Left lung (tissue), 10 donors: ENCODE results near the gene AKAP13. TPM values are rescaled to one million over a fixed set of nuclear protein-coding genes. Genes with fewer than 3 reads are reported as not detected.

ENCODE experiments used
- ATAC-seq: fragments of 200-7000 bp; cut with Tn5 transposase; one replicate; pipeline ENCODE4 v1.9.1; 2020; ENCODE audit warnings: moderate library complexity
- DNase-seq, 4 donors: peaks; one replicate each; pipeline ENCODE4 v3.0.0-alpha.2; 2013 to 2020
- H3K27ac ChIP-seq, 2 donors: fragments of 200-600 bp; sonication (generic) in 1 of 2; one replicate each; pipeline versions ENCODE4 v1.5.0 to v1.8.0; 2020 to 2021
- H3K27me3 ChIP-seq, 2 donors: fragments of 200-600 bp; sonication (generic) in 1 of 2; one replicate each; pipeline versions ENCODE4 v1.5.0 to v1.8.0; 2020 to 2021
- H3K36me3 ChIP-seq, 2 donors: fragments of 200-600 bp; sonication (generic) in 1 of 2; one replicate each; pipeline versions ENCODE4 v1.5.0 to v1.8.0; 2020 to 2021
- H3K4me1 ChIP-seq, 2 donors: fragments of 200-600 bp; one replicate each; pipeline ENCODE4 v1.8.0; 2021
- H3K4me3 ChIP-seq, 2 donors: fragments of 200-600 bp; sonication (generic) in 1 of 2; one replicate each; pipeline versions ENCODE4 v1.5.0 to v1.8.0; 2020 to 2021; ENCODE audit warnings: mild to moderate bottlenecking in 1 of 2
- H3K9me3 ChIP-seq, 2 donors: fragments of 200-600 bp; sonication (generic) in 1 of 2; one replicate each; pipeline versions ENCODE4 v1.5.0 to v1.8.0; 2020 to 2021
- intact Hi-C, 2 donors: fragments of 100-400 bp; cut with DNase I; formaldehyde crosslinking; loops; one replicate each; pipeline versions ENCODE4 v1.11.2 to v1.14.2; 2022
- polyA plus RNA-seq, 6 donors: library from polyadenylated mRNA; unstranded; fragments of 120-200 nt; gene quantifications; one replicate each; pipeline ENCODE4 v1.2.1, GENCODE V29; 2013; ENCODE audit not compliant: insufficient read length in 6 of 6
- total RNA-seq, 2 donors: library from RNA; stranded (reverse); fragmentation: NEBNext Ultra II Directional; extraction: Animal tissue kit (Norgen Biotek cat#: 25700); gene quantifications; one replicate each; pipeline ENCODE4 v1.2.1, GENCODE V29; 2021
- TF ChIP-seq, protein P1 (sequence below), 2 donors: fragments of 200-600 bp; sonication (generic) in 1 of 2; IDR thresholded peaks; one replicate each; pipeline versions ENCODE4 v1.5.0 to v1.8.0; 2021; ENCODE audit warnings: antibody characterized with exemption in 2 of 2
- donor health status: DM: no; HTN: yes; CAD: no.
- donor health status: DM: no; HTN: no; CAD: no.

Gene AKAP13
- total and polyA plus RNA-seq, 8 donors, result 93.6 to 346 (median 102) TPM

DNA sequence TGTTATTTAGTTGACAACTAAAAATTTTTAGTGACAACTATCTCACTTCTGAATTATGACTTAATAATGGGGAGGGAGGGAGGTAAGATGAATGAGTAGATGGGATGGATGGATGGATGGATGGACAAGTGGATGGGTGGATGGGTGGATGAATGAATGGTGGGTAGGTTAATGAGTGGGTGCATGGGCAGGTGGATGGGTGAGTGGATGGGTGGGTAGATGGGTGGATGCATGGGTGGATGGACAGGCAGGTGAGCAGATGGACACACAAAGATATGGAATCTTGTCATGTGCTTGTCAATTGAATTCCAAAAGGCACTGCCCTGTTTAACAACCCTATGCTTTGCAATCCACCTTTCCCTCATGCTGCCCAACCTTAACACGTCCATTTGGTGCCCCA is 372.9 kb downstream of the AKAP13 start:
- Histone ChIP-seq H3K27me3 (no peaks in the 10 kb centered on the region), H3K9me3 (no peaks in the 10 kb centered on the region), H3K4me1 (peaks cover 16 to 22% of the 10 kb centered on the region in 2 donors), H3K27ac (no peak overlapping the region), H3K4me3 (no peak overlapping the region), H3K36me3 (peaks cover 0 to 19% of the 10 kb centered on the region in 2 donors)
- TF ChIP-seq, protein P1, sequence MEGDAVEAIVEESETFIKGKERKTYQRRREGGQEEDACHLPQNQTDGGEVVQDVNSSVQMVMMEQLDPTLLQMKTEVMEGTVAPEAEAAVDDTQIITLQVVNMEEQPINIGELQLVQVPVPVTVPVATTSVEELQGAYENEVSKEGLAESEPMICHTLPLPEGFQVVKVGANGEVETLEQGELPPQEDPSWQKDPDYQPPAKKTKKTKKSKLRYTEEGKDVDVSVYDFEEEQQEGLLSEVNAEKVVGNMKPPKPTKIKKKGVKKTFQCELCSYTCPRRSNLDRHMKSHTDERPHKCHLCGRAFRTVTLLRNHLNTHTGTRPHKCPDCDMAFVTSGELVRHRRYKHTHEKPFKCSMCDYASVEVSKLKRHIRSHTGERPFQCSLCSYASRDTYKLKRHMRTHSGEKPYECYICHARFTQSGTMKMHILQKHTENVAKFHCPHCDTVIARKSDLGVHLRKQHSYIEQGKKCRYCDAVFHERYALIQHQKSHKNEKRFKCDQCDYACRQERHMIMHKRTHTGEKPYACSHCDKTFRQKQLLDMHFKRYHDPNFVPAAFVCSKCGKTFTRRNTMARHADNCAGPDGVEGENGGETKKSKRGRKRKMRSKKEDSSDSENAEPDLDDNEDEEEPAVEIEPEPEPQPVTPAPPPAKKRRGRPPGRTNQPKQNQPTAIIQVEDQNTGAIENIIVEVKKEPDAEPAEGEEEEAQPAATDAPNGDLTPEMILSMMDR (IDR thresholded peaks at IDR 0.05), result no peak
- no peak for ATAC-seq
- intact Hi-C loops, result no loop called here
- peak in 1 of 4 donors; percentile 10 for DNase-seq

GRCh38 chr15:85753791-85754452 is 373.5 kb downstream of the AKAP13 start:
- no peak overlapping the region for H3K27ac ChIP-seq
- intact Hi-C loops, result no loop called here
- DNase-seq, result peak in 2 of 4 donors; percentile 16 to 37
- no peak for ATAC-seq
- peaks cover 12 to 20% of the 10 kb centered on the region in 2 donors for H3K4me1 ChIP-seq
- no peaks in the 10 kb centered on the region for H3K9me3 ChIP-seq
- TF ChIP-seq, protein P1 (IDR thresholded peaks at IDR 0.05), result no peak
- no peak overlapping the region for H3K4me3 ChIP-seq
- H3K36me3 ChIP-seq, result peaks cover 0 to 18% of the 10 kb centered on the region in 2 donors
- H3K27me3 ChIP-seq, result no peaks in the 10 kb centered on the region

GRCh38 chr15:85754989-85755388 is 374.6 kb downstream of the AKAP13 start:
- Histone ChIP-seq H3K27me3 (no peaks in the 10 kb centered on the region), H3K27ac (no peak overlapping the region), H3K9me3 (no peaks in the 10 kb centered on the region), H3K36me3 (peaks cover 0 to 8% of the 10 kb centered on the region in 2 donors), H3K4me1 (peaks cover 11 to 17% of the 10 kb centered on the region in 2 donors), H3K4me3 (no peak overlapping the region)
- TF ChIP-seq, protein P1 (IDR thresholded peaks at IDR 0.05), result no peak
- intact Hi-C loops, result no loop called here
- DNase-seq (peak in 2 of 4 donors; percentile 32 to 55), ATAC-seq (no peak)

DNA sequence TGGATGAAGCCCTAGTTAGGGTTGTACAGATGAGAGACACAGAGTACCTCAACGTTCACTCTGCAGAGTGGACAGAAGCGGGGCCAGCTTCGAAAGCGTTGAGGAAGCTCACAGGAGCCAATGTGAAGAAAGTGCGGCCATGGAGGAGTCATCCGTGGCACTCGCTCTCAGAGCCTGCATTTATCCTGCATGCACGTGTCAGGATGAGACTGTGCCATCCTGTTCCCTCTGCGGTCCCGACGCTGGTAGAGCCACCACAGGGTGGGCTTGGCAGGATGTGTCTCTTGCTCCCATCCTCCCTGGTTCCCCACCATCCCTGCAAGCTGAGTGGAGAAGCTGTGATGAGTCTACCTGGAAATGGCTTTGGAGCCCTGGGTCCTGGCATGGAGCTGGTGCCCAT is 375.1 kb downstream of the AKAP13 start:
- DNase-seq (peak in 2 of 4 donors; percentile 24 to 34), ATAC-seq (no peak)
- no peaks in the 10 kb centered on the region for H3K9me3 ChIP-seq
- H3K4me3 ChIP-seq, result no peak overlapping the region
- H3K36me3 ChIP-seq, result peaks cover 0 to 8% of the 10 kb centered on the region in 2 donors
- TF ChIP-seq, protein P1 (IDR thresholded peaks at IDR 0.05), result no peak
- H3K4me1 ChIP-seq, result peaks cover 9 to 17% of the 10 kb centered on the region in 2 donors
- no peak overlapping the region for H3K27ac ChIP-seq
- no peaks in the 10 kb centered on the region for H3K27me3 ChIP-seq
- intact Hi-C loops, result no loop called here

- H3K27ac ChIP-seq, result no peak overlapping the region
- peaks cover 0 to 8% of the 10 kb centered on the region in 2 donors for H3K36me3 ChIP-seq
- H3K4me3 ChIP-seq, result no peak overlapping the region
- ATAC-seq, result no peak
- DNase-seq, result peak in 2 of 4 donors; percentile 22 to 31
- TF ChIP-seq, protein P1 (IDR thresholded peaks at IDR 0.05), result no peak
- no peaks in the 10 kb centered on the region for H3K9me3 ChIP-seq
- intact Hi-C loops, result no loop called here
- H3K27me3 ChIP-seq, result no peaks in the 10 kb centered on the region
- H3K4me1 ChIP-seq, result peaks cover 6 to 13% of the 10 kb centered on the region in 2 donors
These were observed 375.5 kb downstream of the AKAP13 start for GRCh38 chr15:85755942-85756341.
